ENCODE data around the gene CCDC186. TPM values are rescaled to one million over a fixed set of nuclear protein-coding genes. Genes with fewer than 3 reads are reported as not detected.

CCDC186 gene
- total RNA-seq, 1 donor from 2014 or later = 39.2 TPM

DNA sequence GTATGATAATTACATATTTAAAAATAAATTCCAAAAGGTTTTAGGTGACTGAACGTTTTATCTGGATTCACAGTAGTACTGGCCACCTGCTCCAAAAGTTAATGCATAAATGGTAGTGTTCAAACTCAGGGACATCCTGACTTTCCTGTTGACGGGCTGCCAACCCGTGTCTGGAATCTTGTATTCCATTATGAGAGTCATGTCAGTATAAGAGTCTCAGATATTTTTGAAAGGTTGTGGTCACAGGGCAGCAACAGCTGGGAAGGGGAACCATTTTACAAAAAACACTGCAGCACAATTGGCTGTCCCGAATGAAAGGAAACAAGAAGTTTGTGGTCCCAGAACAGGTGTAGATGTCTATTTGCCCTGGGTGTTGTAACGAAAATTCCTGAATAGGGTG lies 8.0 kb upstream of the CCDC186 start:
- Mint-ChIP-seq H3K9me3 (no peaks in the 10 kb centered on the region), H3K4me3 (no peak overlapping the region), H3K27ac (no peak overlapping the region)

GRCh38 chr10:114180937-114181336 lies 6.9 kb upstream of the CCDC186 start:
- H3K4me3 Mint-ChIP-seq = no peak overlapping the region

More for the DNA sequence above, 8.0 kb upstream of the CCDC186 start:
- H3K4me1 Mint-ChIP-seq = peaks cover 2% of the 10 kb centered on the region
- TF ChIP-seq, protein P1, sequence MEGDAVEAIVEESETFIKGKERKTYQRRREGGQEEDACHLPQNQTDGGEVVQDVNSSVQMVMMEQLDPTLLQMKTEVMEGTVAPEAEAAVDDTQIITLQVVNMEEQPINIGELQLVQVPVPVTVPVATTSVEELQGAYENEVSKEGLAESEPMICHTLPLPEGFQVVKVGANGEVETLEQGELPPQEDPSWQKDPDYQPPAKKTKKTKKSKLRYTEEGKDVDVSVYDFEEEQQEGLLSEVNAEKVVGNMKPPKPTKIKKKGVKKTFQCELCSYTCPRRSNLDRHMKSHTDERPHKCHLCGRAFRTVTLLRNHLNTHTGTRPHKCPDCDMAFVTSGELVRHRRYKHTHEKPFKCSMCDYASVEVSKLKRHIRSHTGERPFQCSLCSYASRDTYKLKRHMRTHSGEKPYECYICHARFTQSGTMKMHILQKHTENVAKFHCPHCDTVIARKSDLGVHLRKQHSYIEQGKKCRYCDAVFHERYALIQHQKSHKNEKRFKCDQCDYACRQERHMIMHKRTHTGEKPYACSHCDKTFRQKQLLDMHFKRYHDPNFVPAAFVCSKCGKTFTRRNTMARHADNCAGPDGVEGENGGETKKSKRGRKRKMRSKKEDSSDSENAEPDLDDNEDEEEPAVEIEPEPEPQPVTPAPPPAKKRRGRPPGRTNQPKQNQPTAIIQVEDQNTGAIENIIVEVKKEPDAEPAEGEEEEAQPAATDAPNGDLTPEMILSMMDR (IDR thresholded peaks at IDR 0.05; ENCODE audit: unreplicated experiment) = no peak
- no peaks in the 10 kb centered on the region for H3K36me3 Mint-ChIP-seq
- no peak for DNase-seq (ENCODE audit: low spot score in 2 of 2, unreplicated experiment in 2 of 2)
- H3K27me3 Mint-ChIP-seq (ENCODE audit: low read depth) = no peaks in the 10 kb centered on the region

GRCh38 chr10:114179747-114180146 lies 5.7 kb upstream of the CCDC186 start:
- H3K27me3 Mint-ChIP-seq (ENCODE audit: low read depth) = no peaks in the 10 kb centered on the region
- no peak for DNase-seq (ENCODE audit: low spot score in 2 of 2, unreplicated experiment in 2 of 2)
- H3K4me1 Mint-ChIP-seq = peaks cover 9% of the 10 kb centered on the region
- no peak overlapping the region for H3K27ac Mint-ChIP-seq
- TF ChIP-seq, protein P1 (IDR thresholded peaks at IDR 0.05; ENCODE audit: unreplicated experiment) = no peak
- H3K4me3 Mint-ChIP-seq = no peak overlapping the region
- no peaks in the 10 kb centered on the region for H3K9me3 Mint-ChIP-seq
- no peaks in the 10 kb centered on the region for H3K36me3 Mint-ChIP-seq

More at GRCh38 chr10:114180937-114181336, 6.9 kb upstream of the CCDC186 start:
- H3K27ac Mint-ChIP-seq = no peak overlapping the region
- H3K9me3 Mint-ChIP-seq = no peaks in the 10 kb centered on the region
- H3K4me1 Mint-ChIP-seq = peaks cover 2% of the 10 kb centered on the region
- TF ChIP-seq, protein P1 (IDR thresholded peaks at IDR 0.05; ENCODE audit: unreplicated experiment) = no peak
- no peaks in the 10 kb centered on the region for H3K27me3 Mint-ChIP-seq (ENCODE audit: low read depth)
- DNase-seq (ENCODE audit: low spot score in 2 of 2, unreplicated experiment in 2 of 2) = no peak
- H3K36me3 Mint-ChIP-seq = no peaks in the 10 kb centered on the region

DNA sequence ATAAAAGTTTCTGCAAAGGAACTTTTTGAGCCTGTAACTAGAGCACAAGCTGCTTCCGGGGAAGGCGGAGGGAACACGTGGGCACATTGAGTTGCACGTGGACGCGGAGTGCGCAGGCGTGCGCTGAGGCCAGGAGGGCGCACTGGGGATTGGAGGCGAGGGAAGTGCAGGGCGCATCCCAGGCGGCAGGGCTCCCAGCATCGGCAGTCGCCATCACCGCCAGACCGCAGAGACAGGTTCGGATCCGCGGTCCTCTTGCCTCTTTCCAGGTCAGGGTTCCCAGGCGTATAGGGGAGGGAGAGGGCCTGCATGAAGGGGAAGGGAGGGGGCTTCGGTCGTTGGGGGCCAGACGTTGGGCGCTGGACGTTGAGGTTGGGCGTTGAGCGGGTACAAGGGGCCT lies 5.1 kb upstream of the CCDC186 start, which contains the start of gene TDRD1:
TDRD1 (plus strand) TSS at position 206 of the 400 bp plus-strand sequence. CDS start 8,479 bp downstream, outside the sequence.
- Mint-ChIP-seq H3K27ac (no peak within 1 kb of the TSS), H3K4me1 (peaks cover 10% of the 10 kb centered on the region)

GRCh38 chr10:114176511-114176910 lies 2.5 kb upstream of the CCDC186 start:
- no peaks in the 10 kb centered on the region for H3K9me3 Mint-ChIP-seq
- no peak for DNase-seq (ENCODE audit: low spot score in 2 of 2, unreplicated experiment in 2 of 2)
- peaks cover 28% of the 10 kb centered on the region for H3K4me1 Mint-ChIP-seq
- no peaks in the 10 kb centered on the region for H3K36me3 Mint-ChIP-seq
- H3K27ac Mint-ChIP-seq = no peak overlapping the region
- H3K4me3 Mint-ChIP-seq = no peak overlapping the region
- no peaks in the 10 kb centered on the region for H3K27me3 Mint-ChIP-seq (ENCODE audit: low read depth)
- TF ChIP-seq, protein P1 (IDR thresholded peaks at IDR 0.05; ENCODE audit: unreplicated experiment) = no peak

More for the DNA sequence above, 5.1 kb upstream of the CCDC186 start, which contains the start of gene TDRD1:
- Mint-ChIP-seq H3K36me3 (no peaks in the 10 kb centered on the region), H3K27me3 (ENCODE audit: low read depth) (no peaks in the 10 kb centered on the region), H3K9me3 (no peaks in the 10 kb centered on the region), H3K4me3 (no peak within 1 kb of the TSS)
- no peak for DNase-seq (ENCODE audit: low spot score in 2 of 2, unreplicated experiment in 2 of 2)
- TF ChIP-seq, protein P1 (IDR thresholded peaks at IDR 0.05; ENCODE audit: unreplicated experiment) = no peak

GRCh38 chr10:114175667-114176066 lies 1.7 kb upstream of the CCDC186 start:
- DNase-seq (ENCODE audit: low spot score in 2 of 2, unreplicated experiment in 2 of 2) = no peak
- H3K27me3 Mint-ChIP-seq (ENCODE audit: low read depth) = no peaks in the 10 kb centered on the region
- H3K4me3 Mint-ChIP-seq = peak overlapping the region; percentile 13
- no peak overlapping the region for H3K27ac Mint-ChIP-seq
- TF ChIP-seq, protein P1 (IDR thresholded peaks at IDR 0.05; ENCODE audit: unreplicated experiment) = no peak
- peaks cover 31% of the 10 kb centered on the region for H3K4me1 Mint-ChIP-seq
- no peaks in the 10 kb centered on the region for H3K36me3 Mint-ChIP-seq
- no peaks in the 10 kb centered on the region for H3K9me3 Mint-ChIP-seq

Data from mesothelial cell of epicardium (in vitro differentiated cells).